SK-N-SH treated with all-trans-retinoic acid at 6 μM for 48 hours (cell line): ENCODE measurements around the gene MYO15A.

Experiments
- CREB5 ChIP-seq: fragments of 250-450 bp; sonication (Bioruptor Pico); IDR thresholded peaks from 2 replicates; pipeline ENCODE4 v1.5.1; 2020; ENCODE audit warnings: low read depth, mild to moderate bottlenecking, moderate library complexity
- CSDC2 ChIP-seq: fragments of 250-450 bp; sonication (Bioruptor Pico); IDR thresholded peaks from 2 replicates; pipeline ENCODE4 v1.5.0; 2020; ENCODE audit warnings: mild to moderate bottlenecking, moderate library complexity
- GLIS3 ChIP-seq: fragments of 250-450 bp; sonication (Bioruptor Pico); IDR thresholded peaks from 2 replicates; pipeline ENCODE4 v1.5.0; 2020; ENCODE audit warnings: mild to moderate bottlenecking, moderate library complexity
- PATZ1 ChIP-seq: fragments of 250-450 bp; sonication (Bioruptor Pico); IDR thresholded peaks from 2 replicates; pipeline ENCODE4 v1.8.0; 2020; ENCODE audit warnings: mild to moderate bottlenecking, moderate library complexity, borderline replicate concordance
- POU6F1 ChIP-seq: fragments of 250-450 bp; sonication (Bioruptor Pico); IDR thresholded peaks from 2 replicates; pipeline ENCODE4 v1.8.0; 2021; ENCODE audit warnings: low read depth, mild to moderate bottlenecking, moderate library complexity, borderline replicate concordance
- SNAI2 ChIP-seq: fragments of 250-450 bp; sonication (Bioruptor Pico); IDR thresholded peaks from 2 replicates; pipeline ENCODE4 v1.5.0; 2020; ENCODE audit warnings: mild to moderate bottlenecking, moderate library complexity
- TCF4 ChIP-seq: fragments of 250-450 bp; sonication (Bioruptor Pico); IDR thresholded peaks from 2 replicates; pipeline ENCODE4 v1.8.0; 2021; ENCODE audit warnings: mild to moderate bottlenecking, moderate library complexity, borderline replicate concordance
- ZC3H10 ChIP-seq: fragments of 250-450 bp; sonication (Bioruptor Pico); IDR thresholded peaks from 2 replicates; pipeline ENCODE4 v1.5.1; 2021; ENCODE audit warnings: mild to moderate bottlenecking, moderate library complexity
- ZFP3 ChIP-seq: fragments of 250-450 bp; sonication (Bioruptor Pico); IDR thresholded peaks from 2 replicates; pipeline ENCODE4 v1.5.0; 2020; ENCODE audit warnings: mild to moderate bottlenecking, moderate library complexity
- ZFP30 ChIP-seq: fragments of 450-650 bp; formaldehyde crosslinking; IDR thresholded peaks from 2 replicates; pipeline ENCODE4 v1.5.0; 2022; ENCODE audit warnings: mild to moderate bottlenecking, moderate library complexity
- ZNF565 ChIP-seq: fragments of 450-650 bp; formaldehyde crosslinking; conservative IDR thresholded peaks from 2 replicates; pipeline ENCODE4 v1.5.0; 2020; ENCODE audit warnings: low read depth, mild to moderate bottlenecking, moderate library complexity
- ZNF8 ChIP-seq: fragments of 450-650 bp; formaldehyde crosslinking; IDR thresholded peaks from 2 replicates; pipeline ENCODE4 v1.5.0; 2020; ENCODE audit warnings: mild to moderate bottlenecking, moderate library complexity

- TF ChIP-seq PATZ1 (CRISPR knock-in tag) (no peak), ZFP3 (no peak), ZNF8 (no peak), CSDC2 (no peak), POU6F1 (CRISPR knock-in tag) (no peak), SNAI2 (no peak), ZC3H10 (CRISPR knock-in tag) (no peak), ZNF565 (no peak), ZFP30 (no peak), TCF4 (no peak), GLIS3 (CRISPR knock-in tag) (no peak), CREB5 (no peak)
Observed at GRCh38 chr17:18172531-18173278, 64.1 kb downstream of the MYO15A start.
